Lung (tissue), 12 donors: ENCODE results near the gene BMP7. TPM values are rescaled to one million over a fixed set of nuclear protein-coding genes. Genes with fewer than 3 reads are reported as not detected.

Experiments
- ATAC-seq: fragments of 200-7000 bp; cut with Tn5 transposase; one replicate; pipeline ENCODE4 v1.9.1; 2020; ENCODE audit warnings: moderate number of reproducible peaks; ENCODE audit not compliant: insufficient read depth, low FRiP score
- DNase-seq, 3 donors: peaks; one replicate each; pipeline ENCODE4 v3.0.0-alpha.2; 2013 to 2017
- H3K27ac ChIP-seq, 2 donors: one replicate each; pipeline ENCODE4 v1.5.1; 2013; ENCODE audit warnings: mild to moderate bottlenecking in 2 of 2, moderate library complexity in 2 of 2, control low read depth in 1 of 2, inconsistent platforms in 1 of 2, low read depth in 1 of 2, low read length in 1 of 2
- H3K27me3 ChIP-seq, 3 donors: one replicate each; pipeline ENCODE4 v1.5.1; 2013; ENCODE audit warnings: low read length in 2 of 3; ENCODE audit not compliant: control insufficient read depth in 3 of 3, insufficient read depth in 3 of 3
- H3K36me3 ChIP-seq, 4 donors: one replicate each; pipeline ENCODE4 v1.5.1; 2013; ENCODE audit warnings: low read length in 4 of 4, mild to moderate bottlenecking in 1 of 4, moderate library complexity in 1 of 4; ENCODE audit not compliant: control insufficient read depth in 4 of 4, insufficient read depth in 4 of 4
- H3K4me1 ChIP-seq, 5 donors: one replicate each; pipeline ENCODE4 v1.5.1; 2013; ENCODE audit warnings: low read length in 5 of 5, mild to moderate bottlenecking in 2 of 5, moderate library complexity in 1 of 5; ENCODE audit not compliant: control insufficient read depth in 5 of 5, insufficient read depth in 5 of 5
- H3K4me3 ChIP-seq: one replicate; pipeline ENCODE4 v1.5.1; 2013; ENCODE audit warnings: mild to moderate bottlenecking, control low read depth, moderate library complexity
- H3K9ac ChIP-seq, 2 donors: one replicate each; pipeline ENCODE4 v1.5.1; 2013; ENCODE audit warnings: low read length in 2 of 2, control low read depth in 1 of 2; ENCODE audit not compliant: insufficient read depth in 1 of 2
- H3K9me3 ChIP-seq, 4 donors: one replicate each; pipeline ENCODE4 v1.5.1; 2013; ENCODE audit warnings: low read length in 3 of 4, mild to moderate bottlenecking in 1 of 4, moderate library complexity in 1 of 4; ENCODE audit not compliant: control insufficient read depth in 4 of 4, insufficient read depth in 3 of 4
- WGBS, 2 donors: extraction: QIAGEN DNeasy Blood & Tissue Kit; methylation state at CpG; one replicate each; pipeline ENCODE4 v1.1.7; 2013; 5-methylcytosine and 5-hydroxymethylcytosine counted together
- polyA plus RNA-seq, 2 donors: library from polyadenylated mRNA; stranded (reverse); fragments of 200-250 nt; gene quantifications; one replicate each; pipeline ENCODE4 v1.2.1, GENCODE V29; 2013
- total RNA-seq, 2 donors: library from RNA; depleted of rRNA in 1 of 2; stranded (reverse); fragments of >200 nt in 1 of 2; gene quantifications; one replicate each; pipeline ENCODE4 v1.2.1, GENCODE V29; 2014 to 2021
- TF ChIP-seq, protein P1 (sequence below): IDR thresholded peaks from 2 replicates; pipeline ENCODE4 v1.5.1; 2012; ENCODE audit warnings: mild to moderate bottlenecking; ENCODE audit errors: control extremely low read depth, extremely low read depth
- donor health status: control.
- donor health status: control.
- donor health status: Bipolar disorder and iron deficiency.
- donor health status: healthy.
- donor health status: DM: yes; HTN: yes; CAD: no.

BMP7 gene
- total and polyA plus RNA-seq, 4 donors, result 0.67 to 10.3 (median 1.4) TPM

GRCh38 chr20:57289391-57290177 lies 23.1 kb upstream of the BMP7 start:
- no peak overlapping the region for H3K9ac ChIP-seq
- H3K4me3 ChIP-seq, result no peak overlapping the region
- no peaks in the 10 kb centered on the region for H3K36me3 ChIP-seq
- no peak for DNase-seq
- WGBS, 2 donors, result 57 to 61% methylated on average over 8 of the region's 8 CpGs
- ATAC-seq, result no peak
- H3K9me3 ChIP-seq, result no peaks in the 10 kb centered on the region
- peaks cover 0 to 33% (median 11%) of the 10 kb centered on the region in 5 donors for H3K4me1 ChIP-seq
- no peaks in the 10 kb centered on the region for H3K27me3 ChIP-seq
- TF ChIP-seq, protein P1, sequence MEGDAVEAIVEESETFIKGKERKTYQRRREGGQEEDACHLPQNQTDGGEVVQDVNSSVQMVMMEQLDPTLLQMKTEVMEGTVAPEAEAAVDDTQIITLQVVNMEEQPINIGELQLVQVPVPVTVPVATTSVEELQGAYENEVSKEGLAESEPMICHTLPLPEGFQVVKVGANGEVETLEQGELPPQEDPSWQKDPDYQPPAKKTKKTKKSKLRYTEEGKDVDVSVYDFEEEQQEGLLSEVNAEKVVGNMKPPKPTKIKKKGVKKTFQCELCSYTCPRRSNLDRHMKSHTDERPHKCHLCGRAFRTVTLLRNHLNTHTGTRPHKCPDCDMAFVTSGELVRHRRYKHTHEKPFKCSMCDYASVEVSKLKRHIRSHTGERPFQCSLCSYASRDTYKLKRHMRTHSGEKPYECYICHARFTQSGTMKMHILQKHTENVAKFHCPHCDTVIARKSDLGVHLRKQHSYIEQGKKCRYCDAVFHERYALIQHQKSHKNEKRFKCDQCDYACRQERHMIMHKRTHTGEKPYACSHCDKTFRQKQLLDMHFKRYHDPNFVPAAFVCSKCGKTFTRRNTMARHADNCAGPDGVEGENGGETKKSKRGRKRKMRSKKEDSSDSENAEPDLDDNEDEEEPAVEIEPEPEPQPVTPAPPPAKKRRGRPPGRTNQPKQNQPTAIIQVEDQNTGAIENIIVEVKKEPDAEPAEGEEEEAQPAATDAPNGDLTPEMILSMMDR, result no peak
- no peak overlapping the region for H3K27ac ChIP-seq

- Histone ChIP-seq H3K27me3 (no peaks in the 10 kb centered on the region), H3K9ac (no peak overlapping the region), H3K36me3 (no peaks in the 10 kb centered on the region), H3K9me3 (no peaks in the 10 kb centered on the region), H3K4me1 (peaks cover 0 to 33% (median 11%) of the 10 kb centered on the region in 5 donors), H3K27ac (no peak overlapping the region), H3K4me3 (no peak overlapping the region)
- TF ChIP-seq, protein P1, result no peak
- WGBS, 2 donors, result 40 to 52% methylated on average over 16 of the region's 16 CpGs
- DNase-seq, result peak; percentile 58 to 77 (median 73)
- ATAC-seq, result no peak
These were observed 22.3 kb upstream of the BMP7 start for GRCh38 chr20:57288651-57289277.

DNA sequence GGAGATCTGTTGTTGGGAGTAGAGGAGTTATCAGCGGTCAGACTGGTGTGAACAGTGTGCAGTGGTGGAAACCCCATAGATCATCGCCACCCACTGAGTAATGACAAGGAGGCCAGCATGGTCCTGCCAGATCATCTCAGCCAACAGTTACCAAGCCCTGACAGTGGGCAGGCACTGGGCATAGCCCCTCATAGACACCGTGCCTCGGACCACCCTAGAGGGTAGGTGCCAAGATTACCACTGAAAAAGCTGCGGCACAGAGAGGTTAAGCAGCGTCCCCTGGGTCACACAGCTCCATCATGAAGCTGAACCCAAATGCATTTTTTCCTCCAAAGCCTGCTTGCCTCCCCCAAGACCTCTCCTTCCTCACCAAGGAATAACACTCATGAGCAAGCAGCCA lies 21.5 kb upstream of the BMP7 start:
- 61 to 76% methylated on average over 6 of the region's 6 CpGs for WGBS, 2 donors
- TF ChIP-seq, protein P1, result no peak
- H3K27ac ChIP-seq, result no peak overlapping the region
- no peaks in the 10 kb centered on the region for H3K27me3 ChIP-seq
- peaks cover 0 to 39% (median 11%) of the 10 kb centered on the region in 5 donors for H3K4me1 ChIP-seq
- H3K36me3 ChIP-seq, result no peaks in the 10 kb centered on the region
- H3K9ac ChIP-seq, result no peak overlapping the region
- no peak overlapping the region for H3K4me3 ChIP-seq
- no peak for ATAC-seq
- no peaks in the 10 kb centered on the region for H3K9me3 ChIP-seq
- DNase-seq, result peak in 1 of 3 donors; percentile 28
